ENCODE data around the gene APOO.

DNA sequence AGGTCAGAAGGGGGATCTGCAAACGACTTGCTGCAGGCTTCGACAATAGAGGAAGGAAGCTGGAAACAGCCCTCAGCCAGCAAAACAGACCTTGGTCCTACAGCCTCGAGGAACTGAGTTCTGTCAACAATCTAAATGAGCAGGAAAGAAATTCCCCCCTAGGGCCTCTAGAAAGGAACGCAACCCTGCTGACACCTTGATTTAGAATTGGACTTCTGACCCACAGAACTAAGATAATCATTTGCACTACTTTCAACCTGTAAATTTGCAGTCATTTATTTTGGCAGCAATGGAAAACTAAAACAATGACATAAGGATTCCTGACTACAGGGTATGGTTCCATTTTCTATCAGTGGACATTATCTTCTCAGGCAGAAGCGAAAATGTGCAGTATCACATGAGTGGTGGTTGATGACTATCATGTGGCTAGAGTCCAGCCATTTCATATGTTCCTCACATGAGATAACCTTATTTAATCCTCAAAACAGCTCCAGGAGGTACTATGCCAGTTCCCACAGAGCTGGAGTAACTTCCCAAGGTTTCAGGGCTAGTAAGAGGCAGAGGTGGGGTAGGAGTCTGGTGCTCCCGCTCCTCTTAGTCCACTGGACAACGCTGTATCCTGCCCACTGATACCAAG, 63.1 kb downstream of the APOO start:
- TF ChIP-seq EZH2phosphoT487 (IDR thresholded peaks at IDR 0.05; ENCODE audit: insufficient read depth, low read depth) (no peak), EZH2 (IDR thresholded peaks at IDR 0.05; ENCODE audit: insufficient read depth, poor library complexity, severe bottlenecking) (no peak)

Data from GM23248 (cell line).